MM.1S (cell line): ENCODE data around the gene GDF3.

Source experiments
- CTCF ChIP-seq: fragments of 300-600 bp; sonication (generic); IDR thresholded peaks from 2 replicates; pipeline ENCODE4 v1.5.1; 2016; ENCODE audit warnings: antibody characterized with exemption, low read length, mixed read lengths
- EZH2 ChIP-seq: fragments of 300-600 bp; sonication (generic); optimal IDR thresholded peaks from 2 replicates; pipeline ENCODE3; 2017; ENCODE audit warnings: low read depth, mild to moderate bottlenecking, antibody characterized with exemption, low read length, mixed read lengths

GRCh38 chr12:7647071-7647470 is 48.5 kb downstream of the GDF3 start:
- TF ChIP-seq CTCF (no peak), EZH2 (no peak)
